ENCODE data around the gene AZU1. TPM values are rescaled to one million over a fixed set of nuclear protein-coding genes. Genes with fewer than 3 reads are reported as not detected.
"Not testable (repeated sequence)": the region's sequence is repeated elsewhere in the genome, so short reads cannot be mapped to it uniquely, and the experiment has no call there.

AZU1 gene
- total RNA-seq, 1 donor from 2014 or later = not detected

DNA sequence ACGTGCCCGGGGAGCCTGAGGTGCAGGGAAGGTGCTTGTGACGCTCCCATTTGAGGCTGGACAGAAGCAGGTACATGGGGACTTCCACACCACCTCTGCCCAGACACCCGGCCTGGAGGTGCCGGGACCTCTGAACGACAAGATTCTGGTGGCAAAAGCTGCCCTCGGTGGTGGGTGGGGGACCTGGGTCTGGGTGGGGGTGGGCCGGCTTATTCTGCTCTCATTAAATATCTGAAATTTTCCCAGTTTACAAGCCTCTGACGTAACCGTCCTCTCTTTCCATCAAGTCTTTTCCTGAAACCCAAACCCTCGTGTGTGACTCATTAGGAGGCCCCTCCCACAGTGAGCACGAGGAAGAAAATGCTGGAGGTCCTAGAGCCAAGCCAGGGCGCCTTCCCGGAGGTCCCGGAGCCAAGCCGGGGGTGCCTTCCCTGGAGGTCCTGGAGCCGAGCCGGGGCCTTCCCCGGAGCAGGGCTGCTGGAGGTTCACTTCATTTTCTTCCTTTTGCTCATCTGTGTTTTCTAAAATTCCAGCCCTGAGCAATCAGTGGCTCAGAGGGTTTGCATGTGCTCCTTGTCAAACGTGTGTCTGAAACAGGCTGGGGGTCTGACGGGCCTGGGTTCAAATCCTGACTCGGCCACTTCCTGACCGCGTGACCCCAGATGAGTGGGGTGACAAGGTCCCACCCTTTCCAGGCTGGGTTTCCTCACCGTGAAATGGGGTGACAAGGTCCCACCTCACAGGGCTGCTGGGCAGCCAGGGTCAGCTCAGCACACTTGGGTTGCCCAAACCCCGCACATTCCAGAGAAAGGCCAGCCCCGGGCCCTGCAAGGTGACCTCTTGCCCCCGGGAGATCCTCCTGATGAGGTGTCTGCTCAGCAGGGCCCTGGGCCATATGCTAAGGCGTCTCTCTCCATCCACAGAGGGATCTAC is 41.9 kb downstream of the AZU1 start:
- peaks cover 17% of the 10 kb centered on the region for H3K36me3 Mint-ChIP-seq (ENCODE audit: low read depth)
- peaks cover 11% of the 10 kb centered on the region for H3K4me1 Mint-ChIP-seq
- no peaks in the 10 kb centered on the region for H3K9me3 Mint-ChIP-seq
- no peak overlapping the region for H3K27ac Mint-ChIP-seq
- intact Hi-C loops (cut with micrococcal nuclease) = no loop called here
- no peaks in the 10 kb centered on the region for H3K27me3 Mint-ChIP-seq
- H3K4me3 Mint-ChIP-seq = no peak overlapping the region
- no peak for DNase-seq

DNA sequence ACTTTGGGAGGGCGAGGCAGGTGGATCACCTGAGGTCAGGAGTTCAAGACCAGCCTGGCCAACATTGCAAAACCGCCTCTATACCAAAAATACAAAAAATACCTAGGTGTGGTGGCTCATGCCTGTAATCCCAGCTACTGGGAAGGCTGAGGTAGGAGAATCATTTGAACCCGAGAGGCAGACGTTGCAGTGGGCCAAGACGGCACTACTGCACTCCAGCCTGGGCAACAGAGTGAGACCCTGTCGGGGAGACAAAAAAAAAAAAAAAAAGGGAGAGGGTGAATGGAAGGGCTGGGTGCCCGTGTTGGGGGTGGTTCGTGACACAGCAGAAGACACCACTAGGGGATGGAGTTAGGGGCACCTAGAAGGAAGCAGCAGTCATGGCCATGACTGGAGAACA is 42.7 kb downstream of the AZU1 start:
- peak overlapping the region; percentile 68 for H3K27ac Mint-ChIP-seq
- H3K36me3 Mint-ChIP-seq (ENCODE audit: low read depth) = peaks cover 17% of the 10 kb centered on the region
- no peaks in the 10 kb centered on the region for H3K9me3 Mint-ChIP-seq
- H3K27me3 Mint-ChIP-seq = no peaks in the 10 kb centered on the region
- peaks cover 11% of the 10 kb centered on the region for H3K4me1 Mint-ChIP-seq
- H3K4me3 Mint-ChIP-seq = no peak overlapping the region
- DNase-seq = no peak
- intact Hi-C loops (cut with micrococcal nuclease) = no loop called here

DNA sequence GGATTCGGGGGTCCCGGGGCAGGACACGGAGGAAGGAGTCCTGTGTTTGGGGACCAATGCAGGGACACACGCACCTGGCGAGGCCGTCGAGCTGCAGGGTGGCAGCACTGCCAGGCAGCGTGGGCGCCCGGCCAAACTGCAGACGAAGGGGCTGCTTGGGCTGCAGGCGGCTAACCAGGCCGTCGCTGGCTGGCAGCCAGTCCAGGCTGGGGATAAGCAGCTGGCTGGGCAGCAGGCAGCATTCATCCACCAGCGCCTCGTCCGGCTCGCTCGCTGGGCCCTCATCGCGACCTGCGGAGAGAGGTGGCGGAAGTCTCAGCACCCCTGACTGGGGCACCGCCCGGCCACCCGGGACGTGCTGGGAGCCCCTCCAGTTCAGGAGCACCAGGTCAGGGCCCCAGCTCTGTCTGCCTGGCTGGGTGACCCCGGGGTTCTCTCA is 43.3 kb downstream of the AZU1 start:
- H3K4me1 Mint-ChIP-seq = peaks cover 11% of the 10 kb centered on the region
- H3K27me3 Mint-ChIP-seq = no peaks in the 10 kb centered on the region
- H3K9me3 Mint-ChIP-seq = no peaks in the 10 kb centered on the region
- no peak overlapping the region for H3K4me3 Mint-ChIP-seq
- H3K36me3 Mint-ChIP-seq (ENCODE audit: low read depth) = peaks cover 17% of the 10 kb centered on the region
- H3K27ac Mint-ChIP-seq = no peak overlapping the region
- DNase-seq = no peak
- intact Hi-C loops (cut with micrococcal nuclease) = no loop called here

DNA sequence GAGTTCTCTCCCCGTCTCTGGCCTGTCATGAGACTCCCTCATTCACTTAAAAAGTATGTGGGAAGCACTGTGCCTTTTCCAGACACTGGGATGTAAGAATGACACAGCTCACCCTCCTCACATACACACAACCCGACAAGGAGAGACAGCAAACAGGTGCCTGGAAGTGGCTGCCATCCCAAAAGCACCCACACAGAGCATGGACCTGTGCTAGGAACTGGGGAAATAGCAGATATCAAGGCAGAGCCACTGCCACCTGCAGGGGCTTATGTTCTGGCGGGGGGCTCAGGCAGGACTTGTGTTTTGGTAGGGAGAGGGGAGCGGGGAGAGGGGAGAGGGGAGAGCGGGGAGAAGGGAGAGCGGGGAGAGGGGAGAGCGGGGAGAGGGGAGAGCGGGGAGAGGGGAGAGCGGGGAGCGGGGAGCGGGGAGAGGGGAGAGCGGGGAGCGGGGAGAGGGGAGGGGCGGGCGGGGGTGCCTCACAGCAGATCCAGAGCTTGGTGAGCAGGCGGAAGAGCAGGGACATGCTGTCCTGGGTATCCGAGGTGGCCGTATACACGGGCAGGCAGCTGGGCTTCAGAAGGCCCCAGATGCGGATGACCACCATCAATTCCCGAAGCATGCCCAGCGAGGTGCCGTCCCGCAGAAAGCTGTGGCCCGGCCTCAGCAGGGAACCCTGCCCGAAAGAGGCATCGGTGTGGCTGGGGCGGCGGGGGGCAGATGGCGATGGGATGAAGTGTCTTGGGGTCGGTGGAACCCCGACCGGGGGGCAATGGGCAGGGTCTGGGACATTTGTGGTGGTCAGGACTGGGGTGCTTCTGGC is 44.0 kb downstream of the AZU1 start:
- intact Hi-C loops (cut with micrococcal nuclease) = loop anchor here (1.0 kb wide), 1 partner anchor 9 kb away; no protein-coding TSS in a partner anchor
- DNase-seq = peak; percentile 71
- Mint-ChIP-seq H3K9me3 (no peaks in the 10 kb centered on the region), H3K4me1 (peaks cover 11% of the 10 kb centered on the region), H3K4me3 (peak overlapping the region; percentile 76), H3K27ac (peak overlapping the region; percentile 65), H3K27me3 (no peaks in the 10 kb centered on the region), H3K36me3 (ENCODE audit: low read depth) (peaks cover 18% of the 10 kb centered on the region)

DNA sequence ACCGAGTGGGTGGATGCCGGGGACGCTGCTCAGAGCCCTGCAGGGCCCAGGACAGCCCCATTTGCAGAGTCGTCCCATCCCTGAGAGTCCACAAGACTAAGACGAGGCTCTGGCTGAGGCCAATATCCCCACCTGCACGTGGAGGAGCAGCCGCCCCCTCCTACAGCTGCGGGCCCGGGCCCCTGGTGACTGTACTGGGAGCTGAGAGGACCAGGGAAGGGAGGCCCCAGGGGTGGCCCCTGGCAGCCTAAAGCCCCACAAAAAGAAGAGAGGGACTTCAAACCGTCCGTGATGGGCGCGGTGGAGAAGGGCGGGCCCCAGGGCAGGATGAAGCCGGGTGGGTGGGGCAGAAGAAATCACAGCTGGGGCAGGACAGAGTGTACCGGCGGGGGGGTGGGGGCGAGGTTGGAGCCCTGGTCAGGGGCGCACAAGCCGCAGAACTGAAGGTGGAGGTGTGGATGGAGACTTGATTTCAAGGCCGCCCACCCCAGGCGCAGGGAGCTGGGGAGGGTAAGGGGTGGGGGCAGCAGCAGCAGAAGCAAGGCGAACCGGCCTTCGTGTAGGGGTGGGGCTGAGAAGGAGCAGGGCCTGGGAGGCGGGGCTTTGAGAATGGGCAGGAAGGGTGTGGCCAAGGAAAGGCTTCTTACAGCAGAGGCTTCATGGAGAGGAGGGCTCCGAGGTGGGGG is 44.8 kb downstream of the AZU1 start:
- intact Hi-C loops (cut with micrococcal nuclease) = loop anchor here (1.0 kb wide), 1 partner anchor 10 kb away; no protein-coding TSS in a partner anchor
- H3K27ac Mint-ChIP-seq = peak overlapping the region; percentile 62
- DNase-seq = peak; percentile 96
- no peaks in the 10 kb centered on the region for H3K9me3 Mint-ChIP-seq
- no peaks in the 10 kb centered on the region for H3K27me3 Mint-ChIP-seq
- H3K36me3 Mint-ChIP-seq (ENCODE audit: low read depth) = peaks cover 16% of the 10 kb centered on the region
- H3K4me3 Mint-ChIP-seq = peak overlapping the region; percentile 76
- H3K4me1 Mint-ChIP-seq = peaks cover 11% of the 10 kb centered on the region

DNA sequence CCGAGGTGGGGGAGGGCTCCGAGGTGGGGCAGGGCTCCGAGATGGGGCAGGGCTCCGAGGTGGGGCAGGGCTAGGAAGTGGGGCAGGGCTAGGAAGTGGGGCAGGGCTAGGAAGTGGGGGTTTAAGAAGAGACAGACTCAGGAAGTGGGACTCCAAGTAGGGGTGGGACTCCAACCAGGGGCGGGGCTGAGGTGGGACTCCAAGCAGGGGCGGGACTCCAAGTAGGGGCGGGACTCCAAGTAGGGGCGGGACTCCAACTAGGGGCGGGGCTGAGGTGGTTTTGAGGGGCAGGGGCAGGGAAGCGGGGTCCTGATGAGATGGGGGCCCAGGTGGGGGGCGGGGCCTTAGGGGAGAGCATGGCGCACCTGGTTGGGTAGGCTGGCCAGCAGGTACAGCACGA is 45.4 kb downstream of the AZU1 start:
- Mint-ChIP-seq H3K4me1 (peaks cover 11% of the 10 kb centered on the region), H3K27ac (no peak overlapping the region), H3K36me3 (ENCODE audit: low read depth) (peaks cover 13% of the 10 kb centered on the region), H3K27me3 (no peaks in the 10 kb centered on the region), H3K9me3 (no peaks in the 10 kb centered on the region), H3K4me3 (peak overlapping the region; percentile 62)
- intact Hi-C loops (cut with micrococcal nuclease) = no loop called here
- peak; percentile 94 for DNase-seq

DNA sequence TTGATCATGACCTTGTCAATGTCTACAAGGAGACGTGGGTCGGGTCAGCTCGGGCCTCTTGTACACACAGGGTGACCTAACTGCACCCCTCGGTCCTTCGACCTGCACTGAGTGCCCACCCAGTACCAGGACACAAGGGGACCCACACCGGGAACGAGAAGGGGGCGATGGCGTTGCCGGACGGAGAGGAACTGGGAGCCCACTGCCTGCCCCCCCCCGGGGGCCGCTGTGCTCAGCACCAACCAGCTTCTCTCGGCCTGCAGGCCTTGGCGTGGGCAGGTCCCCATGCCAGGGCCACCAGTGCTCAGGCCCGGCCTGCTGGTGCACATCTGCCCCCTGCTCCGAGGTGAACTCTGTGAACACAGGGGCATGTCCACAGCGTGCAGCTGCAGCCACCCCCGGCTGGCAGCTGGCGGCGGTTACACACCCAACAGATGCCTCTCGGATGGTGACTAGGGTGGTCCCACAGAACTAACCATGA is 46.0 kb downstream of the AZU1 start:
- H3K27me3 Mint-ChIP-seq = no peaks in the 10 kb centered on the region
- H3K4me1 Mint-ChIP-seq = peaks cover 11% of the 10 kb centered on the region
- intact Hi-C loops (cut with micrococcal nuclease) = no loop called here
- H3K9me3 Mint-ChIP-seq = no peaks in the 10 kb centered on the region
- DNase-seq = peak; percentile 64
- H3K36me3 Mint-ChIP-seq (ENCODE audit: low read depth) = peaks cover 11% of the 10 kb centered on the region
- H3K27ac Mint-ChIP-seq = no peak overlapping the region
- no peak overlapping the region for H3K4me3 Mint-ChIP-seq

DNA sequence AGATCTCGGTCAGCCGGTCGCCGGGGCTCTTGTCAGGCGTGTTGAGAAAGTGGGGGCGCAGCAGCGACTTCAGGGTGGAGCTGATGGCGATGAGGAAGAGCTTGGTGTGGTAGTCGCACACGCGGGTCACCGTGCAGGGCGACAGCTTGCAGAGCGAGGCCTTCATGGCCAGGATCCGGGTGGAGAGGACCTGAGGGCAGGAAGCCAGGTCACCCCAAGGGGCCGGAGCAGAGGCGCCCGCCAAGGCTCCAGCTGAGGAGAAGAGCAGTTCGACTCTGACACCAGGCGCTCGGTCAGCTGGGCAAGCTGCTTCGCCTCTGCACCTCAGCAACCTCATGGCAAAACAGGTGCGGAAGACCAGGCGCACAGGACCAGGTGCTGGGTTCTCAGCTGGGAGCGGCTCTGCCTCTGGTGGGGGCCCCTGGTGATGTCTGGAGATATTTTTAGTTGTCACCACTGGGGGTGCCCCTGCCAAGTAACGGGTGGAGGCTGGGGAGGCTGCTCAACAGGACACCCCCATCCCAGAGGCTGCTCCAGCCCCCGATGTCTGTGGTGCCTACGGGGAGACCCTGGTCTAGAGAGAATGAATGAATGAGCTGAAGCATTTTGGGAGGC is 47.7 kb downstream of the AZU1 start:
- Mint-ChIP-seq H3K27ac (no peak overlapping the region), H3K9me3 (no peaks in the 10 kb centered on the region), H3K27me3 (no peaks in the 10 kb centered on the region), H3K4me3 (no peak overlapping the region), H3K4me1 (peaks cover 10% of the 10 kb centered on the region), H3K36me3 (ENCODE audit: low read depth) (peaks cover 9% of the 10 kb centered on the region)
- intact Hi-C loops (cut with micrococcal nuclease) = no loop called here
- no peak for DNase-seq

DNA sequence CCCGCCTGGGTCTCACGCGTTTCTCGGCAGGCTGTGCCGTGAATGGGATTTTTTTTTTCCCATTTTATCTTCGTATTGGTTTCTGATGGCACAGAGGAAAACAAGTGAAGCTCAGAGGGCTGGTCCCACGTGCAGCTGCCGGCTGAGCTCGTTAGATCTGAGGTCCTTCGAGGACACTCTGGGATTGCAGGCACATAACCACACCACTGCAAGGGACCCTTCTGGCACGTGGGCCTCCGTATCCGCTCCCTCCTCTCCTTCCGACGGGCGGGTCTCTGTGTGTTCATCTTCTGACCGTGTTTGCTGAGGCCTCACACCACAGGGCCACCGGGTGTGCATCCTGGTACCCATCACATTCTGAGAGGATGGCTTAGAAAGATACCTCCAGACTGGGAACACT is 48.5 kb downstream of the AZU1 start:
- Mint-ChIP-seq H3K4me1 (peaks cover 9% of the 10 kb centered on the region), H3K4me3 (no peak overlapping the region), H3K36me3 (ENCODE audit: low read depth) (peaks cover 8% of the 10 kb centered on the region), H3K27ac (no peak overlapping the region), H3K9me3 (no peaks in the 10 kb centered on the region), H3K27me3 (no peaks in the 10 kb centered on the region)
- DNase-seq = no peak
- intact Hi-C loops (cut with micrococcal nuclease) = no loop called here

DNA sequence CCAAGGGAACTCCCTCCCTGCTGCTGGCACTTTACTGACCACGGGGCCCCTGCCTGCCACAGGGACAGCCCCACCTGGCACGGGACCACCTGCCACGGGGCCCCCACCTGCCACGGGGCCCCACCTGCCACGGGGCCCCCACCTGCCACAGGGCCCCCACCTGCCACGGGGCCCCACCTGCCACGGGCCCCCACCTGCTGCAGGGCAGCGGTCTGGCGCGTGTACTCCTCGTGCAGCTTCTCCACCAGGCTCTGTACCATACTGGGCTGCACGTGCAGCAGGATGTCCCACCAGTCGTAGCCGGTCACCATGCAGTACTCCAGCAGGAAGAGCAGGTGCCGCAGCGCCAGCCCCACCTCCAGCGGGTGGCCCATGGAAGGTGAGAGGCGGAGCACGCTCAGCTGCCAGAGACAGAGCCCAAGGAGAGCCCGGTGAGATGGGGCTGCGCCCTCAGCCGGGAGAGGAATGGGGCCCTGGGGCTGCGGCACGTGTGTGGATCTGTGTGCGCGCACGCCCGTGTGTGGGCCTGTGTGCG is 49.2 kb downstream of the AZU1 start:
- DNase-seq = no peak
- Mint-ChIP-seq H3K4me1 (peaks cover 7% of the 10 kb centered on the region), H3K36me3 (ENCODE audit: low read depth) (peaks cover 12% of the 10 kb centered on the region), H3K27ac (no peak overlapping the region), H3K27me3 (no peaks in the 10 kb centered on the region), H3K4me3 (no peak overlapping the region), H3K9me3 (no peaks in the 10 kb centered on the region)
- intact Hi-C loops (cut with micrococcal nuclease) = no loop called here

DNA sequence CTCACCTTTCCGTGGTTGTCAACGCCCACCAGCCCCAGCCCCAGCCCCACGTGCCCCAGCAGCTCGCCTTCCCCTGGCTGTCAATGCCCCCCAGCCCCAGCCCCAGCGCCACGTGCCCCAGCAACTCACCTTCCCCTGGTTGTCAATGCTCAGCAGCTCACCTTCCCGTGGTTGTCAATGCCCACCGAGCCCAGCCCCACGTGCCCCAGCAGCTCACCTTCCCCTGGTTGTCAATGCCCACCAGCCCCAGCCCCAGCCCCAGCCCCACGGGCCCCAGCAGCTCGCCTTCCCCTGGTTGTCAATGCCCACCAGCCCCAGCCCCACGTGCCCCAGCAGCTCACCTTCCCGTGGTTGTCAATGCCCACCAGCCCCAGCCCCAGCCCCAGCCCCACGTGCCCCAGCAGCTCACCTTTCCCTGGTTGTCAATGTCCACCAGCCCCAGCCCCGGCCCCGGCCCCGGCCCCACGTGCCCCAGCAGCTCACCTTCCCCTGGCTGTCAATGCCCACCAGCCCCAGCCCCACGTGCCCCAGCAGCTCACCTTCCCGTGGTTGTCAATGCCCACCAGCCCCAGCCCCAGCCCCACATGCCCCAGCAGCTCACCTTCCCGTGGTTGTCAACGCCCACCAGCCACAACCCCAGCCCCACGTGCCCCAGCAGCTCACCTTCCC is 50.5 kb downstream of the AZU1 start:
- H3K4me1 Mint-ChIP-seq = not testable (repeated sequence)

DNA sequence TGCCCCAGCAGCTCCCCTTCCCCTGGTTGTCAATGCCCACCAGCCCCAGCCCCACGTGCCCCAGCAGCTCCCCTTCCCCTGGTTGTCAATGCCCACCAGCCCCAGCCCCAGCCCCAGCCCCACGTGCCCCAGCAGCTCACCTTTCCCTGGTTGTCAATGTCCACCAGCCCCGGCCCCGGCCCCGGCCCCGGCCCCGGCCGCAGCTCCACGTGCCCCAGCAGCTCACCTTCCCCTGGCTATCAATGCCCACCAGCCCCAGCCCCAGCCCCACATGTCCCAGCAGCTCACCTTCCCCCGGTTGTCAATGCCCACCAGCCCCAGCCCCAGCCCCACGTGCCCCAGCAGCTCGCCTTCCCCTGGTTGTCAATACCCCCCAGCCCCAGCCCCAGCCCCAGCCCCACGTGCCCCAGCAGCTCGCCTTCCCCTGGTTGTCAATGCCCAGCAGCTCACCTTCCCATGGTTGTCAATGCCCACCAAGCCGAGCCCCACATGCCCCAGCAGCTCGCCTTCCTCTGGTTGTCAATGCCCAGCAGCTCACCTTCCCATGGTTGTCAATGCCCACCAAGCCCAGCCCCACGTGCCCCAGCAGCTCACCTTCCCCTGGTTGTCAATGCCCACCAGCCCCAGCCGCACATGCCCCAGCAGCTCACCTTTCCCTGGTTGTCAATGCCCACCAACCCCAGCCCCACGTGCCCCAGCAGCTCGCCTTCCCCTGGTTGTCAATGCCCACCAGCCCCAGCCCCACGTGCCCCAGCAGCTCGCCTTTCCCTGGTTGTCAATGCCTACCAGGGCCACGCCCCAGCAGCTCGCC is 51.3 kb downstream of the AZU1 start:
- H3K4me1 Mint-ChIP-seq; H3K27me3 Mint-ChIP-seq; H3K9me3 Mint-ChIP-seq; intact Hi-C loops (cut with micrococcal nuclease); DNase-seq; H3K4me3 Mint-ChIP-seq; H3K27ac Mint-ChIP-seq: not testable (repeated sequence)
- peaks cover 19% of the 10 kb centered on the region for H3K36me3 Mint-ChIP-seq (ENCODE audit: low read depth)

More for the DNA sequence above, 50.5 kb downstream of the AZU1 start:
- H3K36me3 Mint-ChIP-seq (ENCODE audit: low read depth) = peaks cover 18% of the 10 kb centered on the region
- H3K27ac Mint-ChIP-seq; H3K27me3 Mint-ChIP-seq; intact Hi-C loops (cut with micrococcal nuclease); H3K4me3 Mint-ChIP-seq; H3K9me3 Mint-ChIP-seq; DNase-seq: not testable (repeated sequence)

Data from activated CD4-positive, alpha-beta T cell treated with anti-CD3 and anti-CD28 coated beads, Interleukin-2, amount 10 ng/mL, durations not matched to agents 24 days and 14 days (primary cell).